ENCODE data around the gene LRRC14B.

LRRC14B gene

DNA sequence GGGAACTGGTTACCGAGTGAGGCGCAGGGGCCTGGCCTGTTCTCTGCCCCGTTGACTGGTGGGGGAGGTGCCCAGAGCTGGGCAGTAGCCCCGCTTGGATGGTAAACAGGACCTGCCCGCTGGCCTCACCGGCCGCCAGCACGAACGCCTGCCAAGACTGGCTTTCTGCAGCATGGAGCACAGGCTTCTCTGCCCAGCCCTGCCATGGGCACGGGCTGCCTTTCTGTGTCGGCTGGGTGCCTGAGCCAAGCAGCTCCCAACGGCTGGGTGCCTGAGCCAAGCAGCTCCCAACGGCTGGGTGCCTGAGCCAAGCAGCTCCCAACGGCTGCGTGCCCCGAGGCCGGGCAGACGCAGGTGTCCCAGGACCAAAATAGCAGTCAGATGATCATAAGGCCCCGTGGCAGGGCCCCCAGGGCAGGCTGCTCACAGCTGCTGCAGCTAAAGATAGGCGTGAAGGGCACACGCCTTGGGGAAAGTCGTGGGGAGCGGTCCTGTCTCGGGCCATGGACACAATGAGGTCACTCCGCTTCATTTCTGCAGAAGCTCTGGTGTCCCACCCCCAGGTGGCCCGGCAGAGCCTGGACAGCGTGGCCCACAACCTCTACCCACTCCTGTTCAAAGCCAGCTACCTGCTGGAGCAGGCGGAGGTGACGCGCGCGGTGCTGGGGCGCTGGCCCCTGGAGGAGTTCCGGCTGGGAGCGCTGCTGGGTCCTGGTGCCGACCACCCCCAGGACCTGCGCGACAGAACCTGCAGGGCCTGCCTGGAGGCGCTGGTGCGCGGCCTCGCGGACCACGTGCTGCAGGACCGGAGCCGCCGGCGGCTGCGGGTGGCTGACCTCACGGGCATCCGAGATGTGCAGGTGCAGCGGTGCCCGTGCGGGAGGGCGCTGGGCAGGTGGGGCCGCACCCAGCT lies at the start of gene LRRC14B:
Gene LRRC14B (plus strand): TSS at position 460 of the 913 bp plus-strand sequence. CDS start 44 bp downstream, at position 504.
- peak; percentile 73 for DNase-seq

DNA sequence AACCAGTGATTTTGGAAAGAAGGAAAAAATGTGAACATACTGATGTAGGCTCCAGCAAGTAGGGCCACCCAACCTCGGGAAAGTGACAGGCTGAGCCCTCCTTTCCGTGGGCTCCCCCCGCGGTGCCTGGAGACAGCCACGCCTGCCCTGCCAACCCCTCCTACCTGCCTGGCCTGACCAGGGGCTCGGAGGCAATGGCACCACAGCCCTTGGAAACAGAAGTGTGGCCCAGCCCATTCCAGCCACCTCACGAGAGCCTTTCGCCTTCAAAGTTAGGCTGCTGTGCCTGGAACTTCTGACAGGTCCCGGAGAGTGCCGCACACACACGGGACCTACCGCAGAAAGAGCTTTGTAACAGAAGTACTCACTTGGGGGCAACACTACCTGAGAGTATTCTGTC lies 49.5 kb upstream of the LRRC14B start:
- DNase-seq: no peak

DNA sequence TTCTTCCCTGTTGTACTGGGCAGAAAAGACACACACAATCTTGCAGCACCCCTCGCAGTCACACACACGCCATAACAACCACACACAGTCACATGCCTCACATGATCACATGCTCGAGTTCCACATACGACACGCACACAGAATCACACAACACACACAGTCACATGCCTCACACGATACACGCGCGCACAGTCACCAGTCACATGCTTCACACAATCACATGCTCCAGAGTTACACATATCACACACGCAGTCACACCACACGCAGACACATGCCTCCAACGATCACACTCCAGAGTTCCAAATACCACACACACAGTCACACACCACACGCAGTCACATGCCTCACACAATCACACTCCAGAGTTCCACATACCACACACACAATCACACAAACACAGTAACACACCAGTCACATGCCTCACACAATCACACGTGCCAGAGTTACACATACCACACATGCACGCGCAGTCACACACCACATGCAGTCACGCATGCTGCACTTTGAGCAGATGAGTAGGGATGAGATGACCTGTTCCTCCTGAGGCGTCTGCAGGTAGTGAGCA lies 49.0 kb upstream of the LRRC14B start:
- DNase-seq: no peak

DNA sequence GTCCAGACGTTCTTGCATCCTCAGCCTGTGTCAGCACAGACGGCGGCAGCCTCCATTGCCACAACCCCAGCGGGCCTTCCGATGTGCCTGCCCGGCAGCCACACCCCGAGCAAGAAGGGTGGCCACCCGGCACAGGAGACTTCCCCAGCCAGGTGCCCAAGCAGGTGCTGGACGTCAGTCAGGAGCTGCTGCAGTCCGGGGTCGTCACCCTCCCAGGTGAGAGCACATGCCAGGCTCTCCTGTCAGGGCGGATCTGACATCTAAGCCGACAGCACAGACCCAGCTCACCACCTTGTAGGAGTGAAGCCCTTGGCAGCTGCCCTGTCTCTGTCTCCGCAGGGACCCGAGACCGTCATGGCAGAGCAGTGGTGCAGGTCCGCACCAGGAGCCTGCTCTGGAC lies 48.3 kb upstream of the LRRC14B start:
- no peak for DNase-seq

DNA sequence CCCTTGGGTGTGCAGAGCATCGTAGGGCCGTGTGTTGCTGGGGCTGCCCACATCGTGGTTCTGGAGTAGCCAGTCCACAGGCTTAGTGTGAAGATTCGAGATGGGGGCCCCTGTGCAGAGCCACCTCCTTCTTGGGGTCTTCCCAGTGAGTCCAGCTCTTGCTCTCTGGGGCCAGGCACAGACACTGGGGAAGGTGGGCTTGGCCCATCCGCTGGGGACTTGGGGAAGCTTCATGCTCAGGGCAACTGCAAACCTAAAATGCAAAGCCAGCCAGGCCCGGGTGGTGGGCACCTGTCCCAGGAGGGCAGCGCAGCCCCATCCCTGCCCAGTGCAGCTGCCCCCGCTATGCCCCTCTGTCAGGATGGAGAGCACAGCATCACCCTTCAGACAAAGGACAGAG lies 46.4 kb upstream of the LRRC14B start:
- DNase-seq: no peak

DNA sequence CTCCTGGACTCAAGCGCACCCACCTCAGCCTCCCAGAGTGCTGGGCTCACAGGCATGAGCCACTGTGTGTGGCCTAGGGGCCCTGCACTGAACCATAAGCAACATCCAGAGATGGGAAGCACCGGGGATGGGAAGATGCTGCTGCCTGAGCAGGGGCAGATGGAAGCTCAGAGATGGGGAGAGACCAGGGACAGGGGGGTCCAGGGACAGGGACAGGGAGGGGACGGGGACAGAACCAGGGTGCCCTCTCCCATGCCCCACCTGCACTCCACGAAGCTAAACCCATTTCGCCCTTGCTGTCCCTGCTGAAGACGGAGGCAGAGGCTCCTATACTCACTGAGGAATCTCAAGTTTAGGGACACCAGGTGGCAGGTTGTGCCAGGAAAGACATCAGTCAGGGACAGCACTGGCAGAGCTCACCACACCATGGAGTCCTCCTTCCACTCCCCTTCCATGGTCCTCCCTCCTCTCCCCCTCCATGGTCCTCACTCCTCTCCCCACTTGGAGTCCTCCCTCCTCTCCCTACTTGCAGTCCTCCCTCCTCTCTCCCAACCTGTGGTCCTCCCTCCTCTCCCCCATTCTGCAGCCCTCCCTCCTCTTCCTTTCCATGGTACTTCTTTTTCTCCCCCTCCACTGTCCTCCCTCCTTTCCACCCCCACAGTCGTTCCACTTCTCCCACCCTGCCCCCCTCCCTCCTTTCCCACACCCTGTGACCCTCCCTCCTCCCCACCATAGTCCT lies 45.5 kb upstream of the LRRC14B start:
- no peak for DNase-seq

DNA sequence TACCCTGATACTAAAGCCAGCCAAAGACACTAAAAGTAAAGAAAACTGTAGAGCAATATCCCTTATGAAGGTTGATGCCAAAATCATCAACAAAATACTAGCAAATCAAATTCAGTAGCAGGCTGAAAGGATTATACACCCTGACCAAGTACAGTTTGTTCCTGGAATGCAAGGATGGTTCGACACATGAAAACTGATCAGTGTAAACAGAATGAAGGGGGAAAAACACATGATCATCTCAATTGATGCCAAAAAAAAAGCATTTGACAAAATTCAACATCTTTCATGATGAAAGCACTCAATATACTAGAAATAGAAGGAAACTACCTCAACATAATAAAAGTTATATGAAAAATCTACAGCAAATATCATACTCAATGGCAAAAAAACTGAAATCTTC lies 43.5 kb upstream of the LRRC14B start:
- DNase-seq: no peak

DNA sequence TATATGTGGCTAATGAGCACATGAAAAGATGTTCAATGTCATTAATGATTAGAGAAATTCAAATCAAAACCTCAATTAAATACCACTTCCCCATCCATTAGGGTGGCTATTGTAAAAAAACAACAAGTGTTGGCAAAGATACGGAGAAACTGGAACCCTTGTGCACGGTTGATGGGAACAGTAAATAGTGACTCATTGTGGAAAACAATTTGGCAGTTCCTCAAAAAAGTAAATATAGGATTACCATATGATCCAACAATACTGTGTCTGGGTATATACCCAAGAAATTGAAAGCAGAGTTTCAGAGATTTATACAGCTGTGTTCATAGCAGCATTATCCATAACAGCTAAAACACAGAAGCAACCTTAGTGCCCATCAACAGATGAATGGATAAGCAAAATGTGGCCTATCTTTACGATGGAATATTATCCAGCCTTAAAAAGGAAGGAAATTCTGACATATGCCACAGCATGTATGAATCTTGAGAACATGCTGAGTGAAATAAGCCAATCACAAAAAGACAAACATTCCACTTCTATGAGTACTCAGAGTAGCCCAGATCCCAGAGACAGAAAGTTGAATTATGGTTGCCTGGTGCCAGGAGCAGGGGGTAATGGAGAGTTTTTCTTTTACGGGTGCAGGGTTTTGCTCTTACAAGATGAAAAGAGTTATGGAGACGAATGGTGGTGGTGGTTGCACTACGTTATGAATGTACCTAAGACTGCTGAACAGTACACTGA lies 41.4 kb upstream of the LRRC14B start:
- no peak for DNase-seq

DNA sequence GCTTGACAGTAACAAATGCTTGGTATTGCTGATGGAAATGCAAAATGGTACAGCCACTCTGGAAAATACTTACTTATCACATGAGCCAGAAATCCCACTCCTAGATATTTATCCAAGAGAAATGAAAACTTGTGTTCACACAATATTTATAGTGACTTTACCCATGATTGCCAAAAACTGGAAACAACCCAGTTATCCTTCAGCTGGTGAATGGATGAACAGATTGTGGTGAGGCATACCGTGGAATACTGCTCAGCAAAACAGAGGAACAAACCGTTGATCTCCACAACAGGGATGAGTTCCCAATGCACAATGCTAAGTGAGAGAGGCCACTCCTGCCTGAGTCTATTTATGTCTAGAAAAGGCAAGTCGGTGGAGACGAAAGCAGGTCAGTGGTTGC lies 40.5 kb upstream of the LRRC14B start:
- DNase-seq: no peak

DNA sequence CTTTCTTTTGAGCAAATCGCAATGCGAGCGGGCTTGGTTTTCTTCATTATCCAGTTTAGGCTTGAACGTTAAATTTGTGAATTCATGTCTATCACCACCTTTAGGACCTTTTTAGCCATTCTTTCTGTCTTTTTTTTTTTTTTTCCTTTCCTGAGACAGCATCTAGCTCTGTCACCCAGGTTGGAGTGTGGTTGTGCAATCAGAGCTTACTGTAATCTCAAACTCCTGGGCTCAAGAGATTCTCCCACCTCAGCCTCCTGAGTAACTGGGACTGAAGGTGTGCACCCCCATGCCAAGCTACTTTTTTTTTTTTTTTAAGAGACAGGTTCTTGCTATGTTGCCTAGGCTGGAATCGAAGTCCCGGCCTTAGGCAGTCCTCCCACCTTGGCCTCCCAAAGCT lies 39.2 kb upstream of the LRRC14B start:
- DNase-seq: no peak

DNA sequence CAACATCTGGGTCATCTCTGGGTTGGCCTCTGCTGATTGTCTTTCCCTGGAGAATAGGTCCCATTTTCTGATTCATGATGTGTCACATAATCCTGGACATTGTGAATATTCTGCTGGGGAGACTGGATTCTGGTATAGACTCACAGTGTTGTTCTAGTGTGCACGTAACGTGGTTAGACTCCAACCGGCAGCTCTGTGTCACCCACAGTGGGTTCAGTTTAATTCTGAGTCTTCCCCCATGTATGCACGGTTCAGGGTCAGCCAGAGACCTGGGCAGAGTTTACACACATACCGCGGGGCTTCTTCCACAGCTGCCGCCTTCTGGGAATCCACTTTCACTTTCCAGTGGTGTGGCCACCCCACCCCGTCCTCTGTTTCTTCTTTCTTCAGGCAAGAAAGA lies 38.0 kb upstream of the LRRC14B start:
- no peak for DNase-seq

DNA sequence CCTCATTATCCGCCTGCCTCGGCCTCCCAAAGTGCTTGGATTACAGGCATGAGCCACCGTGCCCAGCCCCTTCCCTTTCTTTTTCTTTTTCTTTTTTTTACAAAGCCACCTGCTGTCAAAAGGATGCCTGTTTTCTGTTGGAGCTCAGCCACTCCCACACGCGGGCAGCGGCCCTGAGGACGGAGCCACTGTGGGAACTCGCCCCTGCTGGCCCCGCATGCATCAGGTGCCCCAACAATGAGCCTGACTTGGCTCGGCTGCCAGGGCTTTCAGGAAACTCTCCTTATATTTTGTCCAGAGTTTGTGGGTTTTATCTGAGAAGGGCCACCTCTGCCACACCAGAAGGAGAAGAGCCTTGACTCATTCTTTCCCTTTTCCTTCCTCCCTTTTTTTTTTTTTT lies 37.1 kb upstream of the LRRC14B start:
- DNase-seq: no peak

DNA sequence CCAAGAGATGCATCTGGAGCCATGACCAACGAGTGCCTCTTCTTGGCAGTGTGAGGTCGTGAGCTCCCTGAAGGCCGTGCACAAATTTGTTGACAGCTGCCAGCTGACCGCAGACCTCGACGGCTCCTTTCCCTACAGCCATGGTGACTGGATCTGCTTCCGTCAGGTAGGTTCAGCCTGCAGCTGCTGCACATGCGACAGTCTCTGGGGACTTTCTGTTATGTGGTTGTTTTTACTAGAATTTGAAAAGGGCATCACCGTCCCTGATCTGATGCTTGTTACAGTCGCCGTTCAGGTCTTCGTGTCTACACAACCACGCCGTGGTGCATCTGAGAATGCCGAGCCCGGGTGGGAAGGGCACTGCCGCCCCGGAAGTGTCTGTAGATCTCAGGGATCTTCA lies 36.5 kb upstream of the LRRC14B start:
- DNase-seq: no peak

DNA sequence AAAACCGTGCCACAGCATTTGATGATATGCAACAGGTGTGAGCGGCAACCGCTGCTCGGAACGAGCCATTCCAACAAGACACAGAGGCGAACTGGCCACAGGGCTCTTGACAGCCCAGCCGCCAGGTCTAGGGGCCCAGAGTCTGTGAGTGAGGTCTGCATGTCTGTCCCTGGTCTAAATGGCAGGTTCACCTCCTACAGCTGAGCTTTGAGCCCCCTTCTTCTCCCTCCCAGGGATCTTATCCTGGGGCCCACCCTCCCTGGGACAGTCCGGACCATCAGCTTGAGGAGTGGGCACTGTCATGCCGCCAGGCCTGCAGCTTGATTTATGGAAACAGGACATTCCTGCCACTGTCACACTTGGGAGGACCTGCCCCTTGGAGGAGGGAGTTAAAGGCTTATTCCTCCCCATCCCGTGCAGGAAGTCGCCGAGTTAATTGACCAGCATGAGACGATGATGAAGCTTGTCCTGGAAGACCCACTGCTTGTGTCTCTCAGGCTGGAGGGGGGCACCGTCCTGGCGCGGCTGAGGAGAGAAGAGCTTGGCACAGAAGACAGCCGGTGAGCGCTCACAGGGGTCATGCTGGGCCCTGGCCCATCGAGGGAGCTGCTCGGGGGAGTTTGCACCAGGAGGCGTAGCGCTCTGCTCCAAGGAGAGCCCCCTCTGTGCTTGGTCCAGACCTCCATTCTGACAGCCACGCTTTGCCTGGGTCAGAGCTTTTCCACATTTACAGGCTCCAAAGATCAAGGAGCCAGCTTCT lies 35.5 kb upstream of the LRRC14B start:
- no peak for DNase-seq

DNA sequence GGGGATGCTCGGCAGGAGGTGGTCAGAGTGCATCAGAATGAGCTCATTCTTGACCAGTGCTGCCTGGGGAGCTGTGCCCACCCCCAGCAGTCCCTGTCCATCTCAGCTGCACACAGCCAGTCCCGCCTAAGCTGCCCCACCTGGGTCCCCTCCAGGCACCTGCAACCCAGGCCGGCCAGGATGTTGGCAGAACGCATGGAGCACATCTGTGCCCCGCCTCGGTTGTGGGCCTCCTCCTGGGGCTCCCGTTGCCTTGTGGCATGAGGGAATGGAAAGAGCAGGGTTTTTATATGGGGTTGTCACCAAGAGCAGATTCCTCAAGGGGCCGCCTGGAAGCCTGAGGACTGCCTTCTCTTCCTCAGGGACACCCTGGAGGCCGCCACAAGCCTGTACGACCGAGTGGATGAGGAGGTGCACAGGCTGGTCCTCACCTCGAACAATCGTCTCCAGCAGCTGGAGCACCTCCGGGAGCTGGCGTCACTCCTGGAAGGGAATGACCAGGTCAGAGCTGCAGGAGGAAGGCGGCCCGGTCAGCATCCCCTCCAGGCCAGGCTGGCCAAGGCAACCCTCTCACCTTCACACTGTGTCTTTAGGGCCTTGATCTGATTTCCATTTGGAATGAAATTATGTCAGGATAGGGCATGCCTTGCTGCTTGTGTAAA lies 34.8 kb upstream of the LRRC14B start:
- DNase-seq: no peak

DNA sequence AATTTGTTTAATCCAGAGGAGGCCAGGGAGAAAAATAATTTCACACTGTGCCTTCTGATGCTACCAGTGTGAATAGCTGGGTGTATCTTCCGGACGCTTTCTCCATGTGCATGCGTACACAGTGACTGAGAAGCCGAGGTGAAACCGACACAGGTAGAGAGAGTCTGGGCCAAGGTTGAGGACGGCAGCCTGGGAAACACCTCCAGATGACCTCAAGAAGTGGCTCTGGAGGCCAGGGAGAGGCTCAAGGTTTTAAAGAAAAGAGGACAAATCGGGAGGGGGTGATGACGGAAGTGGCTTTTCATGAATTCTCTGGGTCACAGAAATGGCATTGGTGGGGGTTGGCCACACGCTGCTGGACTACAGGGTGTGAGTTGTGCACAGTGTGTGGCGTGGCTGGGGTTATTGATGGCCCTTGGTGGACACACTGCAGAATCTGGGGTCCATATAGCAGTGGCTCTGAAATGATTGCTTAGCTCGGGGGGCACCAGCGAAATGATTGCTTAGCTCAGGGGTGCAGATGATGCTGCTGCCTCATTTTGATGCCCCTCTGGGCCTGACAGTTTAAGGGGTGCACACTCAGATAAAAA lies 34.1 kb upstream of the LRRC14B start:
- DNase-seq: no peak

DNA sequence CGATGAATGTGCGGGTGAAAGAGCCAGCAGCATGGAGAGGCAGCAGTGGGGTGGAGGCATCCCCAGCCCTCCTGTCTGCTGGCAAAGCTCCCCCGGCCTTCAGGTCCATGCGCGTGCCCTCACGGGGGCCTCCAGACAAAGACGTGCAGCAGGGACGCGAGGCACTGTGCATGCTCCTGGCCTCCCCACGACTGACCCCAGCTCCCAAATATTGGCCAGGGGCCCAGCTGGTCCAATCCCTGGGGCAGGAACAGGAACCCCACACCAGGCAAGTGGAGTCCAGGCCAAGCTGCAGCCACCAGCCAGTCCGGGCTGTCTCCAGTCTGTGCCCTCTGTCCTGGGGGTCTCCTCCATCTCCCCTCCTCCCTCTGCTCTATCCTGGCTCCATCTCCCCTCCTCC lies 33.5 kb upstream of the LRRC14B start:
- DNase-seq: no peak

DNA sequence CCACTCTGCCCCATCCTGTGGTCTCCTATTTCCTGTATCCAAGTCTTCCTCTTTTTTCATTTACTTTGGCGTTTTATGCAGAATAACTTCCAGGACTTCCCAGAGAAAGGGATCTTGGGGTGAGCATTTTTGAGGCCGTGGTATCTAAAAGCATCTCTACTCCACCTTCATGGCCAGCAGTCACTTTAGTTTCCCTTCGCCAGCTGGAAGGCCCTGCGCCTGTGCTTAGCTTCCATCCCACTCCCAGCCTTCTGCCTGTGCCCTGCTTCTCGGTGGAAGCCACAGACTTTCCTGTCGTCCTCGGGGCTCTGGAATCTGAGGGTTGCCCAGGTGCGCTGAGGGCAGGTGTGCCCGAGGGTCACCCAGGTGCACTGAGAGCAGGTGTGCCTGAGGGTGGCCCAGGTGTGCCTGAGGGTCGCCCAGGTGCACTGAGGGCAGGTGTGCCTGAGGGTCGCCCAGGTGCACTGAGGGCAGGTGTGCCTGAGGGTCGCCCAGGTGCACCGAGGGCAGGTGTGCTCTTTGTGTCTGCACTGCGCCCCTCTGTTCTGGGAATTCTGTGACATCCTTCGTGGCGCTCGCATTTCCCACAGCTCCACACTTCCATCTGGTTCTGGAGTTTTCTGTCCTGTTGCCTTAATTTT lies 32.4 kb upstream of the LRRC14B start:
- DNase-seq: no peak

DNA sequence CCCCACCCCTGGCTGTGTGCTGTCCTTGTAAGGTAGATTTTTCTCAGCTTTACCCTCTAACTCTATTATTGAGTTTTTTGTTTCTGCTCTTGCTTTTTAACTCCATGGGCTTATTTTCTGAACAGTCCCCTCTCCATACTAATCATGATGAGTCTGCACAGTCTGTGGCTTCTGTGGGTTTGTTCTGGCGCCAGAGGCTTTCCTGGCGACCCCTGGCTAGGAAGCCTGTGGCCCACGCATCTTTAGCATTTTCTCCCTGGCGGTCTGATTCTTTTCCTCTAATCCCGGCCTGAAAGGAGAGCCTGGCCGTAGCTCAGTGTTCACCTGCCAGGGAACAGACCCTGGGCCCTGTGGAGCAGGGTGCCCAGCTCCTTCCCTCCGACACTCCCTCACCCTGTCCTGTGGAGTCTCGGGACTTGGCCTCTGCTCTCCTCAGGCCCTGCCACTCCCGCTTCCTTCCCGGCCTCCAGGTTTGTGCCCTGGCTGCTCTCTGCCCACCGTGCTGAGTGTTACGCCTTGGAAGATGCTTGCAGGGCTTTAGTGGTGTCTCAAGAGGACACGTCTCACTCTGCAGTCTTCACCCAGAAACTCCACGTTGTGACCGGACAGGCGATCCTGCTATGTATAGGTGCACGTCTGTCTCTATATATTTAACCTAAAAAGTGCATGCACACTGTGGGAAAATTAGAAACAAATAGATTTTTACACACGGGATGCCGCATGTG lies 31.7 kb upstream of the LRRC14B start:
- DNase-seq: no peak

DNA sequence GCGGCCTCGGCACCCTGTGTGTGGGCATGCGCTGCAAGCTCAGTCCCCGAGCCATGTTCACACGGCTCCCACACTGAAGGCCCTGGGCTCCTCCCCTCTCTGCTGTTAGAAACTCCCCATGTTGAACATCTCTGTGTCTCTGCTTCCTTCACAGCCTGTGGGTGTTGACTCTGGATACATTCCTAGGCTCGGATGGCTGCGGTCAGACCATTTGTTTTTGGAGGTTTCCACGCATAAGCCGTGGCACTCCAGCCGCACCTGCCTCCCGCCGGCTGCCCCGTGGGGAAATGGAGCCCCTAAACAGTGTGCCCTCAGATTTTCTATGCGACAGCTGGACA lies 31.2 kb upstream of the LRRC14B start:
- no peak for DNase-seq

All from retina (tissue), 1 donor.